SIG-M5 treated with dmso at 0.1 percent for 504 hours (cell line): ENCODE data around the gene ASAH2.
"Not testable (repeated sequence)": the region's sequence is repeated elsewhere in the genome, so short reads cannot be mapped to it uniquely, and the experiment has no call there.

ENCODE experiments used
- DNase-seq: peaks from one replicate; lab custom pipeline; 2025; ENCODE audit not compliant: unreplicated experiment; lab: John Stamatoyannopoulos, UW

The ASAH2 gene

DNA sequence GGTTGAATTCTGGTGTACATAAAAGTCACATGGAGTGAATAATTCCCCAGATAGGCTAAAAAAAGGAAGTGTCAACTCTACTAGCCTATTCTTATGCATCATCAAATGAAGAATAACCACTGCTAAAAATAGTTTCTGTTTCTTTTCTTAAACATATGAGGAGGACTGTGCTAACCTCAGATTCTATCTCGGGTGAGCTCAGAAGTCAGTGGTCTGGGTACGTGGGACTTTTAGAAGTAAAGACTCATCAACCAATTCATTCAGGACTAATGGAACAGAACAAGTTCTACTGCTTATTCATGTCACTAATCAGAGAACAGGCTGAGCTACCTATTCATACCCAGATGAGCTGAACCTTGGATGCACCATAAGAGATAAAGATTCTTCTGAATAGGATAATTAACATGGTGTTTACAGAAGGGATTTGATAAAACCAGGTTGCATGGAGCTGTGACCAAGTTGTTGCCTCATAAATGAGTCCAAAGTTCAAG lies 9.5 kb upstream of the ASAH2 start:
- peak; percentile 63 for DNase-seq

DNA sequence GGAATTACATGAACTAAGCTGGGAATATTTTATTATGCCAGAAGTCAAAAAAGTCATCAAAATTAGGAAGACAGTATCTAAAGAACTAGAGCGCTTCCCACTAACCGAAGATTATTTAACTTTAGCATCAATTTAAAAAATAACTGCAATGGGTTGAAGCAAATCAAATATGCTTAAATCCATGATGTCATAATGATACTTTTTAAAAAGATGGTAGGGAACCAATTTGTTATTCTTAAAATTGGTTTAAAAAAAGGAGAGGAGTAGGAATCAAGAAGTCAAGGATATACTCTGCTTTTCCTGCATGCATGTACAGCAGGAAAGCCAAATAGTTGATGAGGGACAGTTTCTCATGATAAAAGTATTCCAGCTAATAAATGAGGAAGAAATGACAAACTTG lies 3.2 kb upstream of the ASAH2 start:
- no peak for DNase-seq

DNA sequence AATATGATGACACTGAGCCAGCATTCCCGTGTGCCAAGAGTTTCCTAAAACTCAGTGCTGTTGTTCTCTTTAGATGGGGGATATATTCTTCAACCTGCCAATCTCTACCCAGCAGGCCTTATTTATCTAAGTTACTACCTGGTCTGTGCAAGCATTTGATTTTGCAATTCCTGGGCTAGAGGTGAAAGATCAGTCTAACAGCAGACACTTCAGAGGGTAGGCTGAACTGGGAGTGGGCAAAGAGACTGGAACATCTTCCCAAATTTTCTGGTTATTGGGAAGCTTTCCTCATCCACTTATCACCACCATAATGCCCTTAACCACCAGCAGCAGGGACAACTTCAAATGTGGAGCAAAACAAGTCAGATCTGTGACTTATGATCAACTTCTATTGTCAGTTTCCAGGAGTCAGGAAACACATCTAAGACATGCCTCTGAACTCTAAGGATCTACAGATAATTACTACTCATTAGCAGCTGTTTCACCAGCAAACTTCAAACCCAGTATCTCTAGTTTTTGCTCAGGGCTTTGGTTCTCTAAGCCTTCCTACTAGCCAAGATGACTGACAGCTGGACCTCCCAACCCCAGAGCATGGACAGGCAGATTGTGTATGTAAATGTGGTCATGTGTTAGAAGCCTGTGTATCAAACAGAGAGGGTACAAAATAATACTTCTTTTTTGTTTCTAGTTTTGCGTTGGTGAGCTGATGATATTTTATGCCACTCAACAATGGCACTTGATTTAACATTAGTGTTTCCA lies 1.0 kb downstream of the ASAH2 start:
- DNase-seq: no peak

DNA sequence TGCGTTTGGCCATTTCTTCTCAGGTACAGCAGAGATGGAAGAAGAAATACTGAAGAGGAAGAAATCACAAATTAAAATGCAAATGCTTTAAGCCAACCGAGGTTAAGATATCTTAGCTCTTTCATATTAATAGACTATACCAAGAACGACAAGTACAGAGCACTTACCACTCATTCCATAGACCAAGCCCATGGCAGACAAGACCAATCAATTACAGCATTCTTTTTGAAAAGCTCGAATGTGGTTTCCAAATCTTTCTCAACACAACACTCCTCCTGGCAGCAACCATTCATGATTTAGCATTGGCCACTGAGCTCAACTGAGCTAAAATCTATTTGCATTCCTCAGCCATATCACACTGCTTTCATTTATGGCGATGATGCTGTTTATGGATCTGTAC lies 2.7 kb downstream of the ASAH2 start:
- DNase-seq: no peak

DNA sequence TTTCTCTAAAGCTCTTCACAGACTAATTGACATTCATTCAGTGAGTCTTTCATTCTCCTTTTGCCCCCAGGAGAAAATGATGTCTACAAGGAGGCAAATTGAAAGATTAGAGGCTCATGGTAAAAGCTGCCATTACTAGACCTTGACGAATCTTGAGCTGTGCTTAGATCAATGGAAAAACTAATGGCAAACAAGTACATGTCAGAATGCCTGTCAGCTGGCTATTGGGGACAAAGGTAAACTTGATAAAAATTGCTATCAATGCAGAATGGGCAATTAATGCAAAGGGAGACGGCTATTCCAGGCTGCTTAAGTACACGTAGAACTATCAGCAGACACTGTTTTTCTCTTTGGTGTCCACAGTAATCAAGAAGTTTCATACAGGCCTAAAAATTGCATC lies 3.3 kb downstream of the ASAH2 start:
- DNase-seq: no peak

DNA sequence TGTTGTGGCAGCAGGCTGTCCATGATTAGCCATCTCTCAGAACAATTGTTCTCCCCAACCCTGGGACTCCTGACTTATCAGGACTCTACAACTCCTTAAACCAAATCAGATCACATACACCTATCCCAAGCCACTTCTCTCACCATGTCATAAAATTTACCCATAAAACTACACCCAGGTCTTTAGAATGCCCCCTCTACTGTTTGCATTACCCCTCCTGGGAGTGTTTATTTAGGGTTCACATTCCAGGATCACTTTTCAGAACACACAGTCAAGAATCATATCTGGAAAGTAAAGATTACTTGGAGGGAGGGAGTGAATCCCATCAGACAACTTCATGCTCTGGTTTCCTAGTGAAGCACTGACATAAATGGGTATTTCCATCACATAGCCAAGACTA lies 7.1 kb downstream of the ASAH2 start:
- DNase-seq: no peak

DNA sequence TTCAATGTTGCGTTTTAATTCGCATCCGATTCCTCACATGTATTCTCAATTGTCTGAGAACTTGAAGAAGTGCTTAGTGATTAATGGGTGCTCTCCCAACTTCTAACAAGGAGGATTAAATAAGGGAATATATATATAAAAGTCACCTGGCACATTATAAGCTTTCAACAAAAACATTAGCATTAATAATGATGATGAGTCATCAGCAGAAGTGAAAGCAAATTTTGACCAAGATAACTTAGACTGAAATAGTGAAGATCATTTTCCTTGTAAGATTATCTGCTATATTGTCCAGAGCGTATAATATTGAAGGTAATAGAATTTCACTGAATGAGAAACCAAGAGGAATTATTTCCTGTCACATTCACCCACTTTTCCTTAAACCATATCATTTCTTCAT lies 8.5 kb downstream of the ASAH2 start:
- no peak for DNase-seq

DNA sequence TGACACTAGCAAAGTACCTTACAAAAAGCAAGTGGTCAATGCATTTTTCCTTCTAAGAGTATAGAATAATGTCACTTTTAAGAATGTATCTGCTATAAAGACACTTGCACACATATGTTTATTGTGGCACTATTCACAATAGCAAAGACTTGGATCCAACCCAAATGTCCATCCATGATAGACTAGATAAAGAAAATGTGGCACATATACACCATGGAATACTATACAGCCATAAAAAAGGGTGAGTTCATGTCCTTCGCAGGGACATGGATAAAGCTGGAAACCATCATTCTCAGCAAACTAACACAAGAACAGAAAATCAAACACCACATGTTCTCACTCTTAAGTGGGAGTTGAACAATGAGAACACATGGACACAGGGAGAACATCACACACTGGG lies 9.8 kb downstream of the ASAH2 start:
- not testable (repeated sequence) for DNase-seq

DNA sequence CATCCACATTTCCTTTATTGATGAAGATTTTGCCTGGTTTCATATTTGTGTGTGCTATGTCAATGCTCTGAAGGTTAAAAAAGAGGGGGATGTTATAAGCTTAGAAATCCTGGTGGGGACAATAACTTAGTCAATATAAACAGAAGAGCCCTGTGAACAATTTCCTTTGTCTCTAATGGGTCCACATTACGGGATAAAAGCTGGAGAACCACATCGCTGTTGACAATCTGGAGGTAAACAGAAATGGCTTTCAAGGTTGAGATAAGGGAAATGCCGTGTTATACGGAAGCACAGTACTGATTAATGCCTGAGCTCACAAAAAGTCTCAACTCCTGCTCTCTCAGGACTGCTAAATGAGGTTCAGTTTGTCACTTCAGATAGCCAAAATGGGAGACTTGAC lies 16.8 kb downstream of the ASAH2 start:
- no peak for DNase-seq

DNA sequence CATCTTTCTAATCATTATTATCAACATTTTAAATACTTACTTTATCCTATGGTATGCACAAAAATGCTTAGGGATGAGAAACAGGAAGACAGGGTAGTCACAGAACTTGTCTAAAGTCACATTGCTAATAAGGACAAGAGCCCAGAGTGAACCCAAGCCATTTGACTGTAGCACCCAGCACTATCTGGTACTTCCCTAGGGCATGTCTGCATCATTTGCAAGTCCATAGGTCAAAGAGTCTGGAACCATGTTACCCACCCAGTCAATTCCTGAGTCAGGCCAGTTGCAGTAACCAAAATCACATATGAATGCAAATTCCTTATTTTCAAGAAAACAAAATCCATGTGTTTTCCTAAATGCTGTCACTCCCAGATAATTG lies 19.1 kb downstream of the ASAH2 start:
- no peak for DNase-seq

DNA sequence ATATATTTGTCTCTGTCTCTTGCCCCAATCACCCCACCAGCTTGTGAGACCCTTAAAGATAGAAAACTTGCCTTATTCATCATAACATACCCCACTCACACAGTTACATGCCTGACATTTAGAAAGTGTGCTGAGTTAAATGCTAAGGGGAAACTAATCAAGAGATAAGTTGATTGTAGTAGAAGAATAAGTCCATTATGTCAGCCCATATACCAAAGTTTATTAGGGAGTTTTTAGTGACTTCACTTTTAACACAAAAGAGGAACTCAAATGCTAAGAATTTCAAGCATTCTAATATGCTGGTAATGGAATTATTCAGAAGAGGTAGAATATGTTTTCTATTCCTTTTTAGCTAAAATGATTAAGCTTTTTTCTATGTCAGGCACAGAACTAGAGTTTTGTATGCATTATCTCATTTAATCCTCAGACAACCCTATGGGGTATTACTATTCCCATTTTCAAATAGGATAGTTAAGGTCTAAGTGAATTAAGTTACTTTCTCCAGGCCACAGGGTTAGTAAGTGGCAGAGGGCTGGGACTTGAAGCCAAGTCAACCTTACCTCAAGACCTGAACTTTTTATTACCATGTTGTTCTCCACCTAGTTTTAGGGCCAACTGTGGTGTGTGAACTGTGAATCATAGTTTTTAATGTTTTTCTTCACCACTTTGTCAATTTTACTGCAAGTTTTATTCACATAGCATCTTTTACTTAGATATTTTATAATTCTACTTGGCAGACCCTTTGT lies 19.6 kb downstream of the ASAH2 start:
- no peak for DNase-seq

DNA sequence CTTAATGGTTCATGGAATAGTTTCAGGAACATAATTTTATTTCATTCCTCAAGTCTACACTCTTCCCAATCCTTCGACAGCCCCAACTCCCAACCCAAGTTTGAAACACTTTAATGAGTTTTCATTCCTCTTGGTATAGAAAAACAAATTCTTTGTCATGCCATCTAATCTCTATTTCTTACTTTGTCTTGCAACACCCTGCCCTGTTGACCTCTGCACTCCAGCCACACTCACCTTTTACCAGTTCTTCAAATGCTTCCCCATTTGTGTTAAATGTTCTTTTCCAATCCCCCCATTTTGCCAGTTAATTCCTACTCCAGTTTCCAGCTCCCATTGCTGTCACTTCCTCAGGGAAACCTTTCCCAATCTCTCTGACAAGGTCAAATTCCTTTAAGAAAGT lies 21.9 kb downstream of the ASAH2 start:
- DNase-seq: no peak

DNA sequence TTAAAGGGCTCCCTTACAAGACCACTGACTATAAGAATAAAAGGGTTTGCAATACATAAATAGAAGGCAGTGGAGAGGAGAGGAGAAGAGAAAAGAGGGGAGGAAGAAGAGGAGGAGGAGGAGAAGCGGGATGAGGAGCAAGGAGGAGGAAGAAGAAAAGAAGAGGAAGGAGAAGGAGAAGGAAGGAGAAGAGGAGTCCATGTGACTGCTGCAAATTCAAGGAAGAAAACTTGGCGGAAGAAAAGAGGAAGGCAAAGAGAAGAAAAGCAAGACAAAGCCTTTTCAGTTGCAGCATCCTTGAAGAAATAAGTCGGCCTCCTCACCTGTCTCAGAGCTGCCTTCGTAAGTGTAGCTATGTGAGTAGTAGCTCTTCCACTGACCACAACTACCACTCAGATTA lies 22.6 kb downstream of the ASAH2 start:
- no peak for DNase-seq

DNA sequence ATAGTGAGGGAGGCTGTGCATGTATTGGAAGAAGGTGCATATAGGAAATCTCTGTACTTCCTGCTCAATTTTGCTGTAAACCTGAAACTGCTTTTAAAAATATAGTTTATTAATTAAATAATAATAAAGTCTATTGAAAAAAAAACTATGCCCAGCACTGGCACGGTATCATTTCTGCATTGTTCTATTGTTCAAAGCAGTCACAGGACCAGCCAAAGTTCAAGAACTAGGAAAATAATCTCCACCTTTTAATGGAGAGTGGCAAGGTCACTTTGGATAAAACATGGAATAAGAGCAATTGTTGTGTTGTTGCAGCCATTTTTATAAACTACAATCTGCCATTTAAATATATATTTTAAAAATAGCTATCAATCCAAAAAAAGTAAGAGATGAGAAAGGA lies 24.7 kb downstream of the ASAH2 start:
- no peak for DNase-seq

DNA sequence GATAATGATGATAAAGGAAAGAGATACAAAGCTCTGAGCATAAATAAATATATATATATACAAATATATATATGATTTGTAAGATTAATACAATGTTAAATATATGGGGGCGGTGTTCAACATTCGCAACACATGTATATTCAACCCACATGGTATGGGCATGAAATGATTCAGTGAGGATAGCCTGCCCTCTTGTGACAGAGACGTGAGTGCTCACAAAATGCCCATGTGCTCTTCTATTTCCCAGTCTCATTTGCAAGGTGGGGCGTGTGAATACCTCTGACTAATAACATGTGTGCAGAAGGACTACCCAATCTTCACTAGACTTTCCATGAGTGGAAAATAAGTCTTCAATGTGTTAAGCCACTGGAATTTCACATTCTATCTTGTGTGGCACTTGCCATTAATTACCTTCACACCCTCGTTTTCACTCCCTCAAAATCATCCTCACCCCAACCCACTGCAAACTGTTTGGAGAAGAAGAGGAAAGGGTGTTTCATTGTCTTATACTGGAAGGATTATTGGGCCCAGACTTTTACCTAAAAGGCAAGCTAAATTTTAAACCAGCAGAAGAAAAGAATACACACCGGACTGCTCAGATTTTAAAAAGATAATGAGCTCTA lies 26.9 kb downstream of the ASAH2 start:
- peak; percentile 76 for DNase-seq

DNA sequence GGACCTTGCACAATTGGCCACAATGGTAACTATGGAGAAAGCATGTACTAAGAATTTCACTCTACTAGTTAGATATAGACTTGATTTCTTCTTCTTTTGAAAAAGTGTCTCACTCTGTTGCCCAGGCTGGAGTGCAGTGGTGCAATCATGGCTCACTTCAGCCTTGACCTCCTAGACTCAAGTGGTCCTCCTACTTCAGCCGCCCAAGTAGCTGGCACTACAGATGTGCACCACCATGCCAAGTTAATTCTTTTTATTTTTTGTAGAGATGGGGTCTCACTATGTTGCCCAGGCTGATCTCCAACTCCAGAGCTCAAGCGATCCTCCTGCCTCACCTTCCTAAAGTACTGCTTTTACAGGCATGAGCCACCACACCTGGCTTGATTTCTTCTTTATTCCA lies 29.1 kb downstream of the ASAH2 start:
- DNase-seq: no peak

DNA sequence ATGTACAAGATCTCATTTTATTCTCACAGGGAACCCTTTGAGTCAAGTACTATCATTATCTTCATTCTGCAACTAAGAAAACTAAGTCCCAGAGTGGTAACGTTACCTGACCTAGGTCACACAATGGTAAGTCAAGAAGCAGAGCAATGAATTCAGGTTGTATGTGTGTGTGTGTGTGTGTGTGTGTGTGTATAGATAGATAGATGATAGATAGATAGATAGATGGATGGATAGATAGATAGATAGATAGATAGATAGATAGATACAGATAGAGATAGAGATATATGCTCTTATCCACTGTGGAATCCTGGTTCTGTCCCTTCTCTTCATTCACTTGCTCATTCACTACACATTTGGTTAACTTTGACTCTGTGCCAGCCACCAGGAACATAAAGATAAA lies 29.8 kb downstream of the ASAH2 start:
- no peak for DNase-seq

DNA sequence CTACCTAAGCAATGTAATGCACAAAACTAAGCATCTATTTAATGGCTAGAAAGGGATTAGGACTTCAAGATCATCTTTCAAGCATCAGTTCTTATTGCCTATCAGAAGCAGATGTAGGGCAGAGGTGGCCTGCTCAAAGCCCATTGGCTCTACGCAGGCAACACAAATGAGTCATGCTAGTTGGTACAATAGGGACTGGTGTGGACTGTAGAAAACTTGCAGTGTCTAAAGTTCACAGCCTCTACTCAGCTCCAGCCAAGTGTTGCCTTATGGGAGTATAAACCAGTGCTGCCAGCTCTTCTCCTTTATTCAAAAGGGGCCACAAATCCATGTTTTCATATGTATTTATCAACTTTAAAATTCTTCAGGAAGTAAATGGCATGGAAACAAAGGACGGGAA lies 31.7 kb downstream of the ASAH2 start:
- no peak for DNase-seq

DNA sequence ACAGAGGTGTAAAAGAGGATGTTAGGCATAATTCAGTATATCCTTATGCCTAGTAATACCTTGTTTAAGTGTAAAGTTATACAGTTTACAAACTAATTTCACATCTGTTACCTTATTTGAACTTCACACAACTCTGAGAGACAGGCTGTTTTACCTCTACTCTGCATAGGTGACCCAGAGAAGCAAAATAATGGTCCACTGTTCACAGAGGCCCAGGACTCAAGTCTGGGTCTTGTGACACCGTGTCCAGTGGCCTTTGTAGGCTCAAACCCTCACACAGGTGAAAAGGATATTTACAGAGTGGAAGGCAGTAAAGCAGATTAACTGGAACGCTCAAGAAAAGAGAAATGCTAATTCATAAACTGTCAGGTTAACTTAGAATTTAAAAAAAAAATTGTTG lies 32.1 kb downstream of the ASAH2 start:
- DNase-seq: no peak

DNA sequence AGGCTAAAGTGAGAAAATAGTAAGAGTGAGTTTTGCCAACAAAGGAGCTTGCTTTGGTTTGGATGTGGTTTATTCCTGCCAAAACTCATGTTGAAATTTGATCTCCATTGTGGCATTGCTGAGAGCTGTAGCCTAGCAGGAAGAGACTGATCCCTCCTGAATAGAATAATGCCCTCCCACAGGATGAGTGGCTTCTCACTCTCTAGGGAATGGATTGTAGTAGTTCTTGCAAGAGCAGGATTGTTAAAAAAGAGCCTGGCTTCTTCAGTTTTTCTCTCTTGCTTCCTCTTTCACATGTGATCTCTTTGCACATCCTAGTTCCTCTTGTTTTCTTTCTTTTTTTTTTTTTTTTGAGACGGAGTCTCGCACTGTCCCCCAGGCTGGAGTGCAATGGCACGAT lies 34.4 kb downstream of the ASAH2 start:
- peak; percentile 56 for DNase-seq

DNA sequence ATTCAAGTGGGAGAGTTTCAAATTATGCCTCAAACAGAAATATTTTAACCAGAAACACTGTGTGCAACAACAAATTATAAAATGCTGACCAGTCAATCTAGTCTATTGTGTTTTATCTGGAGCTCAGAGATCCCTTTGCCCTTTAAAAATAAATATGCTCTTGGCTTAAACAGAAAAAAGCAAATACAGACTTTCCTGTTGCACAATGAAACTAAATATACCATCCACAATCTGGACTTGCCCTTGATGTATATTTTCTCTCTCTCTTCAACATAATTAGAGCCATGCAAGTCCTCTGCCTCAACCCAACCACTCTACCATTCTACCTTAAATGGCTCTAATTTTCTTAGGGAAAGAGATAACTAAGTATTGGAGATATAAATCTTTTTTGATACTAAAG lies 34.9 kb downstream of the ASAH2 start:
- no peak for DNase-seq

DNA sequence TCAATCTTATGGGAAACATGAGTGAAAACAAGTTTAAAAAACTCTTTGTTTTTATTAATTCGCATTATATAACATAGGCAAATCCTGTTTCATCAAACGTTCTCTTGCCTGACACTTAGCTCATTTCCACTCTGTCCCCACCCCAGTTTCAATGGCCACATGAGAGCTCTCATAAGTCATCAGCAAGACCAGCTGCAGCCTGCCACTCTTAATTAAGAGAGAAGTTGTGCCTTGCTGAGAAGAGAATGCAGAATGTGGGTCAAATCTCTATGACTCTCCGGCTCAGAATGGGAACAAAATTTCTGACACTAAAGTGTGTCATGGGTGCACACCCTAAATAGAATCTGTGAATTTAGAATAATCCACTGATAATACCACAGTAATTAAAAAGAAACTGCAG lies 39.6 kb downstream of the ASAH2 start:
- DNase-seq: no peak
